H9 (cell line): ENCODE results near the gene OSBPL8. TPM values are rescaled to one million over a fixed set of nuclear protein-coding genes. Genes with fewer than 3 reads are reported as not detected.
"Not testable (repeated sequence)": the region's sequence is repeated elsewhere in the genome, so short reads cannot be mapped to it uniquely, and the experiment has no call there.

Experiments
- DNase-seq: peaks from one replicate; pipeline ENCODE4 v3.0.0-alpha.2; 2017
- H2AFZ ChIP-seq: one replicate; pipeline ENCODE4 v1.6.1; 2013; ENCODE audit warnings: mild to moderate bottlenecking, low read length, control low read depth, moderate library complexity
- H2AK5ac ChIP-seq: 2 replicates; pipeline ENCODE4 v1.6.1; 2013; ENCODE audit warnings: low read length, control low read depth, mixed read lengths; ENCODE audit not compliant: insufficient read length
- H2BK120ac ChIP-seq: one replicate; pipeline ENCODE4 v1.6.1; 2013; ENCODE audit warnings: low read depth, mild to moderate bottlenecking, low read length, control low read depth, inconsistent platforms; ENCODE audit not compliant: poor library complexity, severe bottlenecking
- H2BK12ac ChIP-seq: 2 replicates; pipeline ENCODE4 v1.6.1; 2013; ENCODE audit warnings: low read length, control low read depth, mixed read lengths, low read depth; ENCODE audit not compliant: insufficient read length
- H2BK15ac ChIP-seq: 2 replicates; pipeline ENCODE4 v1.6.1; 2013; ENCODE audit warnings: low read depth, low read length, control low read depth
- H2BK20ac ChIP-seq: one replicate; pipeline ENCODE4 v1.6.1; 2013; ENCODE audit warnings: low read depth, mild to moderate bottlenecking, low read length, control low read depth, inconsistent platforms; ENCODE audit not compliant: poor library complexity, severe bottlenecking
- H2BK5ac ChIP-seq: 2 replicates; pipeline ENCODE4 v1.6.1; 2013; ENCODE audit warnings: low read length, control low read depth, mixed read lengths; ENCODE audit not compliant: insufficient read length
- H3K14ac ChIP-seq: 2 replicates; pipeline ENCODE4 v1.6.1; 2013; ENCODE audit warnings: low read length, control low read depth; ENCODE audit not compliant: insufficient read depth
- H3K18ac ChIP-seq: 2 replicates; pipeline ENCODE4 v1.6.1; 2013; ENCODE audit warnings: low read depth, mild to moderate bottlenecking, mixed read lengths, low read length, control low read depth; ENCODE audit not compliant: insufficient read length
- H3K23ac ChIP-seq: 2 replicates; pipeline ENCODE4 v1.6.1; 2013; ENCODE audit warnings: low read length, control low read depth, mixed read lengths, low read depth; ENCODE audit not compliant: insufficient read length
- H3K23me2 ChIP-seq: 2 replicates; pipeline ENCODE4 v1.6.1; 2013; ENCODE audit warnings: low read depth, mild to moderate bottlenecking, mixed read lengths, low read length, control low read depth; ENCODE audit not compliant: insufficient read length, poor library complexity, severe bottlenecking
- H3K27ac ChIP-seq: 2 replicates; pipeline ENCODE4 v1.5.1; 2013; ENCODE audit warnings: low read length, control low read depth, mixed read lengths, low read depth; ENCODE audit not compliant: insufficient read length
- H3K27me3 ChIP-seq: 2 replicates; pipeline ENCODE4 v1.6.1; 2013; ENCODE audit warnings: low read length, control low read depth, inconsistent platforms; ENCODE audit not compliant: insufficient read depth
- H3K4ac ChIP-seq: 2 replicates; pipeline ENCODE4 v1.6.1; 2013; ENCODE audit warnings: low read depth, mild to moderate bottlenecking, control low read depth, inconsistent platforms, low read length, moderate library complexity
- H3K4me1 ChIP-seq: 2 replicates; pipeline ENCODE4 v1.6.1; 2013; ENCODE audit warnings: low read length, control low read depth, inconsistent platforms; ENCODE audit not compliant: insufficient read depth
- H3K4me2 ChIP-seq: 2 replicates; pipeline ENCODE4 v1.6.1; 2013; ENCODE audit warnings: low read length, control low read depth, mixed read lengths; ENCODE audit not compliant: insufficient read length, insufficient read depth
- H3K56ac ChIP-seq: 2 replicates; pipeline ENCODE4 v1.6.1; 2013; ENCODE audit warnings: low read depth, mild to moderate bottlenecking, mixed read lengths, low read length, control low read depth; ENCODE audit not compliant: insufficient read length
- H3K79me1 ChIP-seq: 2 replicates; pipeline ENCODE4 v1.6.1; 2013; ENCODE audit warnings: low read depth, mild to moderate bottlenecking, moderate library complexity, low read length, control low read depth, inconsistent platforms; ENCODE audit not compliant: insufficient read depth, poor library complexity, severe bottlenecking
- H3K79me2 ChIP-seq: 2 replicates; pipeline ENCODE4 v1.6.1; 2013; ENCODE audit warnings: low read length, control low read depth, inconsistent platforms; ENCODE audit not compliant: insufficient read depth
- H3K9ac ChIP-seq: 2 replicates; pipeline ENCODE4 v1.6.1; 2013; ENCODE audit warnings: low read length, control low read depth, mixed read lengths; ENCODE audit not compliant: insufficient read length; ENCODE audit errors: extremely low read depth
- H3K9me3 ChIP-seq: one replicate; pipeline ENCODE4 v1.6.1; 2013; ENCODE audit warnings: low read depth, low read length, inconsistent platforms; ENCODE audit not compliant: control insufficient read depth
- H3T11ph ChIP-seq: one replicate; pipeline ENCODE4 v1.6.1; 2013; ENCODE audit warnings: mild to moderate bottlenecking, low read length, control low read depth, inconsistent platforms
- H4K20me1 ChIP-seq: one replicate; pipeline ENCODE4 v1.6.1; 2013; ENCODE audit not compliant: control insufficient read depth, insufficient read length, insufficient read depth
- H4K5ac ChIP-seq: 2 replicates; pipeline ENCODE4 v1.6.1; 2013; ENCODE audit warnings: low read depth, mild to moderate bottlenecking, mixed read lengths, low read length, control low read depth; ENCODE audit not compliant: insufficient read length
- H4K8ac ChIP-seq: replicated peaks from 2 replicates; pipeline ENCODE4 v1.6.1; 2013; ENCODE audit warnings: low read length, control low read depth, mixed read lengths, low read depth; ENCODE audit not compliant: insufficient read length
- H4K91ac ChIP-seq: 2 replicates; pipeline ENCODE4 v1.6.1; 2013; ENCODE audit warnings: low read depth, mild to moderate bottlenecking, moderate library complexity, mixed read lengths, low read length, control low read depth; ENCODE audit not compliant: insufficient read length
- H3K27ac Mint-ChIP-seq, 3 experiments: 2 replicates in 2 of 3; 3 replicates in 1 of 3; pipeline ENCODE4 v1.8.0; 2020 to 2021; ENCODE audit warnings: mixed read lengths in 3 of 3, mild to moderate bottlenecking in 1 of 3, moderate library complexity in 1 of 3
- H3K27me3 Mint-ChIP-seq: 2 replicates; pipeline ENCODE4 v1.8.0; 2021; ENCODE audit warnings: low read depth, mild to moderate bottlenecking, moderate library complexity, mixed read lengths
- H3K36me3 Mint-ChIP-seq, 3 experiments: 2 replicates in 2 of 3; 3 replicates in 1 of 3; pipeline ENCODE4 v1.8.0; 2020 to 2021; ENCODE audit warnings: low read depth in 3 of 3, mixed read lengths in 3 of 3; ENCODE audit not compliant: insufficient read depth in 1 of 3
- H3K4me1 Mint-ChIP-seq, 2 experiments: 2 replicates each; pipeline ENCODE4 v1.8.0; 2020; ENCODE audit warnings: mixed read lengths in 2 of 2
- H3K4me3 Mint-ChIP-seq, 2 experiments: 2 replicates in 1 of 2; 3 replicates in 1 of 2; pipeline ENCODE4 v1.8.0; 2020 to 2021; ENCODE audit warnings: mild to moderate bottlenecking in 2 of 2, mixed read lengths in 2 of 2, moderate library complexity in 1 of 2
- H3K9me3 Mint-ChIP-seq, 2 experiments: 2 replicates in 1 of 2; 3 replicates in 1 of 2; pipeline ENCODE4 v1.8.0; 2020; ENCODE audit warnings: mild to moderate bottlenecking in 2 of 2, mixed read lengths in 2 of 2, moderate library complexity in 1 of 2
- WGBS: extraction: QIAGEN DNeasy Blood & Tissue Kit; methylation state at CpG from one replicate; pipeline ENCODE4 v1.1.7; 2013; ENCODE audit warnings: missing lambda C conversion rate, low lambda C conversion rate, mixed read lengths; ENCODE audit not compliant: insufficient read length; ENCODE audit errors: extremely low coverage; 5-methylcytosine and 5-hydroxymethylcytosine counted together
- total RNA-seq: library from RNA; stranded (reverse); gene quantifications from 2 replicates; pipeline ENCODE4 v1.2.1, GENCODE V29; 2021
- TF ChIP-seq, protein P1 (sequence below): fragments of 200-600 bp; sonication (generic); conservative IDR thresholded peaks from 3 replicates; pipeline ENCODE4 v1.8.0; 2021; ENCODE audit warnings: antibody characterized with exemption, mild to moderate bottlenecking

OSBPL8 gene
- total RNA-seq, 1 experiment from 2014 or later: 61.2 TPM

DNA sequence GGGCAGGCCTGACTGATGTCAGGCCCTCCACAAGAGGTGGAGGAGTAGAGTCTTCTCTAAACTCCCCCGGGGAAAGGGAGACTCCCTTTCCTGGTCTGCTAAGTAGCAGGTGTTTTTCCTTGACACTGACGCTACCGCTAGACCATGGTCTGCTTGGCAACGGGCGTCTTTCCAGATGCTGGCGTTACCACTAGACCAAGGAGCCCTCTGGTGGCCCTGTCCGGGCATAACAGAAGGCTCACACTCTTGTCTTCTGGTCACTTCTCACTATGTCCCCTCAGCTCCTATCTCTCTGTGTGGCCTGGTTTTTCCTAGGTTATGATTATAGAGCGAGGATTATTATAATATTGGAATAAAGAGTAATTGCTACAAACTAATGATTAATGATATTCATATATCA is 86.7 kb downstream of the OSBPL8 start:
- not testable (repeated sequence) for H2BK12ac ChIP-seq, H3K4me3 Mint-ChIP-seq, H2BK5ac ChIP-seq, H3T11ph ChIP-seq, H4K5ac ChIP-seq, H4K8ac ChIP-seq, H3K36me3 Mint-ChIP-seq, H3K4me1 ChIP-seq, H3K56ac ChIP-seq, H3K4ac ChIP-seq, H2AK5ac ChIP-seq, H3K27ac ChIP-seq, H3K14ac ChIP-seq, H3K9me3 Mint-ChIP-seq, H3K4me1 Mint-ChIP-seq, H3K23me2 ChIP-seq, H3K27me3 Mint-ChIP-seq, H4K91ac ChIP-seq, H2BK20ac ChIP-seq, H3K4me2 ChIP-seq, H3K9me3 ChIP-seq, DNase-seq, H3K79me2 ChIP-seq, H3K18ac ChIP-seq, H3K9ac ChIP-seq, H4K20me1 ChIP-seq, H3K27ac Mint-ChIP-seq, H3K27me3 ChIP-seq, H3K79me1 ChIP-seq, H2BK120ac ChIP-seq, H3K23ac ChIP-seq, H2AFZ ChIP-seq, H2BK15ac ChIP-seq
- TF ChIP-seq, protein P1, sequence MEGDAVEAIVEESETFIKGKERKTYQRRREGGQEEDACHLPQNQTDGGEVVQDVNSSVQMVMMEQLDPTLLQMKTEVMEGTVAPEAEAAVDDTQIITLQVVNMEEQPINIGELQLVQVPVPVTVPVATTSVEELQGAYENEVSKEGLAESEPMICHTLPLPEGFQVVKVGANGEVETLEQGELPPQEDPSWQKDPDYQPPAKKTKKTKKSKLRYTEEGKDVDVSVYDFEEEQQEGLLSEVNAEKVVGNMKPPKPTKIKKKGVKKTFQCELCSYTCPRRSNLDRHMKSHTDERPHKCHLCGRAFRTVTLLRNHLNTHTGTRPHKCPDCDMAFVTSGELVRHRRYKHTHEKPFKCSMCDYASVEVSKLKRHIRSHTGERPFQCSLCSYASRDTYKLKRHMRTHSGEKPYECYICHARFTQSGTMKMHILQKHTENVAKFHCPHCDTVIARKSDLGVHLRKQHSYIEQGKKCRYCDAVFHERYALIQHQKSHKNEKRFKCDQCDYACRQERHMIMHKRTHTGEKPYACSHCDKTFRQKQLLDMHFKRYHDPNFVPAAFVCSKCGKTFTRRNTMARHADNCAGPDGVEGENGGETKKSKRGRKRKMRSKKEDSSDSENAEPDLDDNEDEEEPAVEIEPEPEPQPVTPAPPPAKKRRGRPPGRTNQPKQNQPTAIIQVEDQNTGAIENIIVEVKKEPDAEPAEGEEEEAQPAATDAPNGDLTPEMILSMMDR: peak; percentile 60
- no CpG with 5 or more reads among the region's 8 CpGs for WGBS
